Brain pericyte (primary cell): Measurements from ENCODE around the gene LBX1.
A peak's percentile ranks its signal among the peaks of the same experiment; 100 is the strongest.

Experiments
- DNase-seq: peaks from one replicate; pipeline ENCODE4 v3.0.0-alpha.2; 2012; ENCODE audit warnings: low read depth, low spot score

The LBX1 gene, protein sequence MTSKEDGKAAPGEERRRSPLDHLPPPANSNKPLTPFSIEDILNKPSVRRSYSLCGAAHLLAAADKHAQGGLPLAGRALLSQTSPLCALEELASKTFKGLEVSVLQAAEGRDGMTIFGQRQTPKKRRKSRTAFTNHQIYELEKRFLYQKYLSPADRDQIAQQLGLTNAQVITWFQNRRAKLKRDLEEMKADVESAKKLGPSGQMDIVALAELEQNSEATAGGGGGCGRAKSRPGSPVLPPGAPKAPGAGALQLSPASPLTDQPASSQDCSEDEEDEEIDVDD

DNA sequence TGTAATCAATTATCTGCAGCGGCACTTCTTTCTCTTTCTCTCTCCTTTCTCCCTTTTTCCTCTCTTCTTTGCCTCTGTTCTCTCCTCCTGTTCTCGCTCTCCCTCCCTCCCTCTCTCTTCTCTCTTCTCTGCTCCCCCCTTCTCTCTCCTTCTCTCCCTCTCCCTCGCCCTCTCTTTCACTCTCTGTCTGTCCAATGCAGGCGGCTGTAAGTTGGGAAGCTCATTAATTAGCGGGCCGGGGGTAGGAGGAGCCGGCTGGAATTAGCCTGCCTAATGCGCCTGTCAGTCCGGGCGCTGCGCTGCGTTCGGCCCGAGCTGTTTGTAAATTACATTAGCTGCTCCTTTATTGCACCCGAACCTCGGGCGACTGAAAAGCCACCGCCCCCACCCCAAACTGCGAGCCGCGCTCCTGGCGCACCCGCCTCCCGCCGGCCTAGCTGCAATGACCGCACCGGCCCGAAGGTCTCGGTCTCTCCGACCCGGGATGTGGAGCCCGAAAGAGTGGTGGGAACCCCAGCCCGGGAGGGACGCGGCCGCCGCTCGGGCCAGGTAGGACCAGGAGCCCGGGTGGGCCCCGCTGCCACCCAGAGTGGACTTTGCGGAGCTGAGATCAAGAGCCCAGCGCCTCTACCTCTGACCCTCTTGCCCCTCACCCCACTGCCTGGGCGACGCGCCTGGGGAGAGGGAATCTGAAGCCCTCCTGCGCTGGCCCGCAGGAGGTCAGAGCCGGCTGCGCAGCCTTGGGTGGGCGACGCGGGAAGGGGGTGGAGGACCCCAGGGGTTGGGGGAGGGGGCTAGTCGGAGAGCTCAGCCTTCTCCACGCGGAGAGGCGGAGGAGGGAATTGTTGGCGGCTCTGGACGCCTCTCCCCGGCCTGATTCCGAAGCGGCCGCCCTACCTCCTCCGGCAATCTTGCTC lies at the start of gene LBX1:
LBX1 (minus strand) TSS at position 198 of the 917 bp plus-strand sequence. CDS start 648 bp downstream, outside the sequence.
- no peak for DNase-seq

DNA sequence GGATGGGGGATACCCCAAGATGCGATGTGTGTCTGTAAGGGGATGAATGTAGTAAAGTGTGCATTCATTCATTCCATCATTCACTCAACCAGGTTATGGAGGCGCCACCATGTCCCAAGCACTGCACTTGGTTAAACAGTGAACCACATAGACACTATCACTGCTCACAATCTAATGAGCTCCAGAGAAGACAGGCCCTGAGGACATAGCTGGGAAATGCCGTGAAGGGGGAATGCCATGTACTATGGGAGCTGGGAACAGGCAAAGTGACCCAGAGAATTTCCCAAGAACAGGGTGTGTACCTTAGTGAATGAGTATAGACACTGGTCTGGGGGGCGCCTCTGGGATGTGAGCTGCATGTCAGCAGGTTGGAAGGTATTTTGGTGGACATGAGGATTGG lies 44.5 kb upstream of the LBX1 start:
- no peak for DNase-seq

DNA sequence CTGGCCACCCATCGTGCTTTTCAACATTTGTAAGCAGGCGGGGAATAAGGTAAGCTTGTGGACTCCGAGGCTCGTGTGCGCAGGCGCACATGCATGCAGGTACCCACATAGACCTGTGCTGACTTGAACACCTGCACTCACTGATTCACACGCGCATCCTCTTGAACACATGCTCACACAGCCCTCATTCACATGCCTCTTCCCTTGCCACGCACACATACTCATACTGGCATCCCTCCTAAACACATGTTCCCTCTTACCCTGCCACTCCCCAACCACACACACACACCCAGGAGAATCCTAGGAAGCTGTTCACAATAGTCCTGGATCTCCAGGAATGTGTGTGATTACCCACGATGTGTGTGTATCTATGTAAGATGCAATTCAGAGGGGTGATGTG lies 44.1 kb upstream of the LBX1 start:
- no peak for DNase-seq

DNA sequence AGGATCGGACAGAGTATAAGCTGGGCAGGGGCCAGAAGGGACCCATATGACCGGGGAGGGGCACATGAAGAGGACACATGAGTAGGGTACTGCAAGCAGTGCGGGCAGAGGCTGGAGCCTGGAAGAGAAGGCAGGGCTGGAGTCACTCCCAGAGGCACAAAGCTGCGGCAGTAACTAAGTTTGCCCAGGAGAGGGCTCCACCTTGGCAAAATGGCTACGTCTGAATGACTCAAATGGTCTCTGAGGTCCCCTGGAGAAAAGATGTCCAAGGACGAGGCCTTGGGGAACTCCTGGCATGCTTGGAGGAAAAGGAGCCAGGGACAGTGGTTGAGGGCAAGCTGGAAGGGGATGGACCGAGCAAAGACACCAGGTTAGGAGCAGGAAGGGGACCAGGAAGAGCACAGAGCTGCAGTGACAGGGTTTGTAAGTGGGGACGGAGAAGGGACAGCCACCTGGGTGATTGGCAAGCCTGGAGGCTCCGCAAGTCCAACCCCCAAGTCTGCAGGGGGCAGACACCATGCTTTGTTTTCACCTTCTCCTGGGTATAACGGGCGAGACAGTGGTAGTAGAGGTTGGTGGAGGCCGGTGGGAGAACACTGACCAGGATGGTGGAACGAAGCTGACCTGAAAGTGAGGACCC lies 43.1 kb upstream of the LBX1 start:
- DNase-seq: peak; percentile 15

DNA sequence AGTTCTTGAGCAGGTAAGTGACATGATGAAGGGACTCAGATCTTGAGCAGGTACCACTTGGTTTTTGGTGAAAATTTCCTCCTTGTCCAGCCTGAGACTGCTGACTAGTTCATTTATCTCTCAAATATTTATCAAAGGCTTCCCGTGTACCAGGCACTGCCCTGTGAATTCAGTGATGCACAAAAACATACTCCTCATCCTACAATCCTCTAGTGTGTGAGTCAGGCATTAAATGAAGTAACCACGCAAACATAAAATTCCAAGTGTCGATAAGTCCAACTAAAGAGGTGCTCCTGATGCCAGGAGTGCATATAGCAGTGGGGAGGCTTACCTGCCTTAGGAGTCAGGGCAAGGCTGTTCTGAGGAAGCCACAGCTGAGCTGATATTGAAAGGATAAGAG lies 41.5 kb upstream of the LBX1 start:
- DNase-seq: no peak

DNA sequence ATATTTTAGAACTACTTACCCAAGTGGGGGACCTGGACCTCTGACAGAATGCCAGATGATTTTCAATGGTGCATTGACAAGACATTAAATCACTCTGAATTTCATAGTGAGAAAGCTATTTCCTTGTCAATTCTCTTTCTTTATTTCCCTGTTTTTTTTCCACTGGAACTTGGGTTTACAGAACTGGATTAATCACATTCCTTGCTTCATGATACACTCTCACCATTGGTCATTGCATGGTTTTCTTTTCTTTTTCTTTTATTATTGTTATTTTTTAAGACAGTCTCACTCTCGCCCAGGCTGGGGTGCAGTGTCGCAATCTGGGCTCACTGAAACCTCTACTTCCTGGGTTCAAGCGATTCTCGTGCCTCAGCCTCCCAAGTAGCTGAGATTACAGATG lies 38.5 kb upstream of the LBX1 start:
- no peak for DNase-seq

DNA sequence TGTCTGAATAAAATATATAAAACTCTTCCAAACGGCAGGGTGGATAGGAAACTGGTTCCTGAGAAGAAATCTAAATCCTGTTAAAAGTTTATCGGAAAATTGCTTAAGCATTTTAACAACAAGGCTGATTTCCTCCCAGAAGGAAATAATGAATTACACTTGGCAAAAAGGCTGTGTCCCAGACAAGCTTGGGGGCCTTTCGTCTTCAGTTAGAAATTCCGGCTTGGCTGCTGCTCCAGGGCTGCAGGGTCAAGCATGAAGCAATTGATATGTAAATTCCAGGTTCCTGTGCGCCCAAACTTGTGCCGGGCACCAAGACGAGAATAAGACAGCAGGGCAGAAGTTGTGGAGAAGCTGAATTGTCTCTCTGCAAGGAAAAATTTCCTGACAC lies 38.0 kb upstream of the LBX1 start:
- DNase-seq: no peak

DNA sequence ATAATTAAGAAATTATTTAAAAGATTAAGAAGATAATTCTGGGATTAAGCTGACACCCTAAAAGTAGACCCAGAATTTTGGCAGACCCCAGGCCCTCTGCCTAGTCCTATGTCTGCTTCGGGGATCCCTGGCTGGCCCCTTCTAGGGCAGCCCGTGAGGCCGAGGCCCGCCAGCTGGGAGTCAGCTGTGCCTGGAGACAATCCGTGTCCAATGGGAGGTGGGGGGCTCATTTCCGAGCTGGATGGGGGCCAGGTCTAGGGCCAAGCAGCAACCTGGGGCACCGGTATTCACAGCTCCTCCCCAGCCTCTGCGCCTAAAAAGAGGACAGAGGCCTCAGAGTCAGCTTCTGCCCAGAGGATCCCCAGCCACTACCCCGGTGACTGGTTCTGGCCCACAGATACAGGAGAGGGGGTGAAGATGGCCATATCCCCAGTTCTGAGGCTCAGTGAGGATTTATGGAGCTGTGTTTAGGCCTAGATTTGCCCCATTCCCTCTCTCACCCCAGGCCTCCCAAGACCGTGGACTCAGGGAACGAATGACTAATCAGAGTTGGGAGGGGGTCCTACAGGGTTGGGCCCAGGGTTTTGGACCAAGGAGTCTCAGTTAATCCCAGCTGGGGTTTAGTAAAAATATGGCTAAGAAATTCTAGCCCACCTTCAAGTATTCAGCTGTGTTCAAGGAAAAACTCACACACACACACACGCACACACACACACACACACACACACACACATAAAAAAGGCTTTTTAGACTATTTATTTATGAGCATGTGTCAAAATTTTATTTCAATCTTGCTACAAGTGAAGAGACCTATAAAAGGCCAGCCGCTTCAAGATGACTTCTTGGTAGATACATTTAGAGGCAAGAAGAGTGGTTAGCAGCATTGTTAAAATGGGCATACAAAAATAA lies 37.4 kb upstream of the LBX1 start:
- no peak for DNase-seq

DNA sequence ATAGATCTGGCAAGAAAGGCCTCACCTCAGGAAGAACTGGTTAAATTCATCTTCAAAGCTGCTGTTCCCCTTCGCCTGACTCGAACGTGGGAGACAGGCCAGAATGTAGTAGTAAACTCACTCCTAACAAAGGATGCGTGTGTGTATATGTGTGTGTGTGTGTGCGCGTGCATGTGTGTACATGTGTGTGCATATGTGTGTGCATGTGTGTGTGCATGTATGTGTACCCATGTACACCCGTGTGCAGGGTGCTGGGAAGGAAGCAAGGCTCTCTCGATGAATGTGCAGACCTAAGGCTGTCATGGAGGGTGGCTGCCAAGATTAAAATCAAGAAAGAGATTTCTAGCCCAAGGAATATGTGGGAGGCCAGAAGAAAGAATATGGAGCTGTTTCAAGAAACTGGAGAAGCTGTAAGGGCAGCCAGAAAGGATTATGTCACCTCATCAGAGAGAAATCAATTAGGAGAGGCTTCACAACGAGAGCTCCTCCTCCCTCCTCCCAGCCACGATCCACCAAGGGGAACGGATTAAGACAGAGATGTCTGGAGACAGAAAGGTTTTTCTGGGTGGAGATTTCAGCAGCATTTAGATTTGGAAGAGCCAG lies 34.0 kb upstream of the LBX1 start:
- DNase-seq: no peak

DNA sequence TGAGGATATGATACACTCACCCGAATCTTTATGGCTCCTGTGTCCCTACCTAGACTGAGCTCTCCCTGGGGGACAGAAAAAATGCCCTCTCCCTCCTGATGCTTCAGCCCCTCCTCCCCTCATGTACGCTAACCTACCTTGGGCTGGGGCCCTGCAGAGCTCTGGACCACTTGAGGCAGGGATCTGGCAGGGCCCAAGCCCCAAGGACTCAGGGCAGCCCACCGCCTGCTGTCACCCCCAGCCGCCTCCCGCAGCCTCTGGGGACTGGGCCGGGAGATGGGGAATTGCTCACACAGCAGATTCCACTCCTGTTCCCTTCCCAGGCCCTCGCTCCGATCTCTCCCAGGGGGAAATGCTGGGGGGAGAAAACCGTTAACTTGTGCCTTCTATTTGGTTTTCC lies 32.9 kb upstream of the LBX1 start:
- DNase-seq: no peak

DNA sequence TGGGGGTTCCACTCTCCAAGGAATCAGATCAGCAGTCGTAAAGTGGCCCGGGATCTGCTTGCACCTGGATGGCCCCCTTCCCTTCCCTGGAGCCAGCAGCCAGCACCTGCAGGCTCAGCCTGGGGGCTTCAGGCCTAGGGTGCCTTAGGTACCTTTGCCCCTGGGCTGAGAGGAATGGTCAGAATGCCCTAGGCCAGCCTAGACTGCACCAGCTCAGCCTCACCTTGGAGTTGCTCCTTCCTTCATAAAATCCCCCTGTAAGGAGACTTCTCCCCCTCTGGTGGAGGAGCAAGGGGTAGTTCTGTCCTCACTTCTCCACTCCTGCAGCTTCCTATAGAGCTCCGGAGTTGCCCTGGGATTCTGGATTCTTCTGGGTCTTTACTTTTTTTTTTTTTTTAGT lies 32.4 kb upstream of the LBX1 start:
- no peak for DNase-seq

DNA sequence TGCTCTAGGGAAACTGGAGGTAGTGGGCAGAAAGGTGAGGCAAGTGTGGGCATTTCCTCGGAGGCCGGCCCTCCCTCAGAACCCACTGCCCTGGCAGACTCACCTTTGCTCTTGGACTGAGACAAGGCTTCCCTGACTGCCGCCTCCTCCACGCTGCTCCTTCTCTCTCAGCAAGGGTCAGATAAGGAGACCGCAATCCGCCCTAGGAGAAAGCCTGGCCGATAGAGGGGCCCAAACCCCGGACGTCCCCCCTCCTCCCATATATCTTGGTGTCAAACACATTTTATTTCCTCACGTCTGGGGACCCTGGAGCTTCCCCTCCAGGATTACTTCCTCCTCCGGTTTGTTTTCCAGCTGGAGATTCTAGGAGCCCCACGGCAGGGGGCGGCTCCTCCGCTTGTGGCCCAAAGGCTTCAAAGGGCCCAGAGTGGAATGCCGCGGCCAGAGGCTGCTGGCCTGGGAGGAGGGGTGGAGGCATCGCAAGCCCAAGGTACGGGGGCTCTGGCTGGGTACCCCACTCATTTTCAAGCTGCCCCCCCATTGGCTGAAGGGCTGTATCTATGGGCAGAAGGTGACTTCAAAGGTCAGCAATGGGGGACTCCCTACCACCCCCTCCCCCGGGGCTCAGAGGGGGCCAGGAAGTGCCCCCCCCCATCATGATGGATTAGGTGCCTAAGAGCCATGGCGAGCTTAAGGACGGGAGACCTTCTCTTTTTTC lies 31.7 kb upstream of the LBX1 start:
- no peak for DNase-seq

DNA sequence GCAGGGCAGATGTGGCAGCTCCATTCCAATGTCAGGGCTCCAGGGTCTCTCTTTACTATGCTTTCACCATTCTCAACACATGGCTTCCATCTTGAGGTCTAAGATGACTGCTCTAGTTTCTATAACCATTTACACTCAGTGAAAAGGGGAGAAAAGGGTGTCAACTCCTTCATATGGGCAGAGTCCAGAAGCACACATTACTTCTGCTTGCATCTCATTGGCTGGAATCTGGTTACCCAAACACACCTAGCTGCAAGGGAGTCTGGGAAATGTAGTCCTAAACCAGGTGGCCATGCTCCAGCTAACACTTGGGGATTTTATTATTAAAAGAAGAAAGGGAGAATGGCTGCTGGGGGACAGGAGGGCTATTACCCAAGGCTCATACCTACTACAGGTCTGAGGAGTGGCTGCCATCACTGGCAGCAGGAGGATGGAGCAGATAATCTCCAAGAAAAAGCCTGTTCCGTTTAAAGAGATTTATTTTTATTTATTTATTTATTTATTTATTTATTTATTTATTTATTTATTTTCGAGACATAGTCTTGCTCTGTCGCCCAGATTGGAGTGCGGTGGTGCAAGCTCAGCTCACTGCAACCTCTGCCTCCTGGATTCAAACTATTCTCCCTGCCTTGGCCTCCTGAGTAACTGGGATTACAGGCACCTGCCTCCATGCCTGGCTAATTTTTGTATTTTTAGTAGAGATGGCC lies 29.1 kb upstream of the LBX1 start:
- DNase-seq: no peak

DNA sequence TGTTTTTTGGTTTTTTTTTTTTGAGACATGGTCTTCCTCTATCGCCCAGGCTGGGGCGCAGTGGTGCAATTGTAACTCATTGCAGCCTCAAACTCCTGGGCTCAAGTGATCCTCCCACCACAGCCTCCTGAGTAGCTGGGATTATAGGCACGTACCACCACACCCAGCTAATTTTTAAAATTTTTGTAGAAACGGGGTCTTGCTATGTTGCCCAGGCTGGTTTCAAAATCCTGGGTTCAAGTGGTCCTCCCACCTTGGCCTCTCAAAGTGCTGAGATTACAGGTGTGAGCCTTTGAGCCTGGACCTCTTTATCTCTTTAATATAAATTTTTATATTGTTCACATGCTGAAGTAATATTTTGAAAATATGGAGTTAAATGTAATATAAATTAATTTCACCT lies 28.2 kb upstream of the LBX1 start:
- no peak for DNase-seq

DNA sequence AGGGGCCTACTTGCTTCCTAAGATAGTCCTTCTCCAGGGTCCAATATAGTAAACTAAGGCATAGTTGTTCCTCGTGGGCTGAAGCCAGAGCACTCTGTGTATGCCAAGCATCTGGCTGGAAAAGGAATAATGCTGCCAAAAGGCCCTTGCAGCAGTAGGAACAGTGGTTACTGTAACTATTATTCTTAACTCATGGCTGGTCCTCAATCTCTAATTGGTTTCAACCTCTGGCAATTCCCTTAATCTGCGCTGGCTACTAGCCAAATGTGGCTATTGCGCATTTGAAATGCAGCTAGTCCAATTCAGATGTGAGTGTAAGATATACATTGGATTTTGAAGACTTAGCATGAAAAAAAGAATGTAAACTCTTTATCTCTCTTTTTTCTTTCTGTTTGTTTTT lies 27.8 kb upstream of the LBX1 start:
- no peak for DNase-seq

DNA sequence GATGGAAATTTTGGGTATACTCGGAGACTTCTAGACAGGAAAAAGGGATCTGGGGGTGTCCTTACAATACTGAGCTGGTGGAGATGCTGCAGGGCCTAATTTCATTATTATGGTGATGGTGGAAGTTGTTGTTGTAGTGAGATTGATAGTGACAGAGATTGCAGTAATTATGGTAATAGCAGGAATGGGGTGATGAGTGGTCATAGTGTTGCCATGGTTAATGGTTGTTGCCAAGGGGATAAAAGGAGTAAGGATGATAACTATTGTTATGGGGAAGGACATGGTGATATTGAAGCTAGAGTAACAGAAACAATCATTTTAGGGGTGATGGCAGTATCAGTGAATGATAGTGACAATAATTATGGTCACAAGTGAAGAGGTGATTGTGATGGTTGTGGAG lies 27.1 kb upstream of the LBX1 start:
- DNase-seq: no peak

DNA sequence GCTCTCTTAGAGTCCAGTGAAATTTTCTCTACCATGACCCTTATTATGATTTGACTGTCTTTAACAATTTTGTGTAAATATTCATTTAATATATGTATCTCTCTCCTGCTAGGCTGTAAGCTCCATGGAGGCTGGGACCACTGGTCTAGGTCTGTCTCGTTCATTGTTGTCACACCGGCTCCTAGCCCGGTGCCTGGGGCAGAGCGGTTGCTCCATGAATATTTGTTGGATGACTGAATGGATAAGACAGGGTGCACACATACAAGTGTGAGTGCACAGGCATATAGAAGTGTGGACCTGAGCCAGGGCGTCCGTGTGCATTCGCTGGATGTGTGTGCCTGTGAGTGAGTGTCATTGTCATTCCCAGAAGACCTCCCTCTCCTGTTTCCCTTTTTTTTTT lies 20.9 kb upstream of the LBX1 start:
- no peak for DNase-seq

DNA sequence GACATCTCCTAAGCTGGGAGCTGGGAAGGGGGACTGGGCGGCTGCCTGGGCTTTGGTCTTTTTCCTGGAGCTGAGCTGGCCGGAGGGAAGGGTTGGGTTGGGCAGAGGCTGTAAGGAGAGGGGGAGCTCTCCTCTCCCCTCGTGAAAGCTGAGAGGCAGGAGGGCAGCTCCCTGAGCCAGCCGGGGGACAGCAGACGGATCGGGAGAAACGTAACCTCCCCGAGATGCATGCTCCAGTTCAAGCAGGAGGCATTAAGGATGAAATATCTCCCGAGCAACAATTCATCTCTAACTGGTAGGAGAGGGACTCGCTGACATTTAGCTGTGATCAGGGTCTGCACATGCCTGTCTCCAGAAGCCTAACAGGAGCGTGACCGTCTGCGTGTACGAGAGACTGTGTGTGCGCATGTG lies 19.9 kb upstream of the LBX1 start:
- no peak for DNase-seq

DNA sequence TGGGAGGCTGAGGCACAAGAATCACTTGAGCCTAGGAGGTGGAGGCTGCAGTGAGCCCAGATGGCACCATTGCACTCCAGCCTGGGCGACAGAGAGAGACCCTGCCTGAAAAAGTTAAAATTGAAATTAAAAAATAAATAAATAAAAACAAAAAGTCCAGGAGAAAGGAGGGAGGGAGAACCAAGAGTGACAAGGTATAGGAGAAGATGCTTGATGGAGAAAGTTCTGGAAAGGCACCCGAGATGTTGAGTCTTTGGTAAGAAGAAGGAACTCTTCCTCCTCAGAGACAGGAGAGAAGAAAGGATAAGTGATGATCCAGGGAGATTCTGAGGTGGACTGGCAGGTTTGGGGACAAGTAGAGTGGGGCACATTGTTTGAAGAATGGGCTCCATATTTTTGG lies 17.4 kb upstream of the LBX1 start:
- no peak for DNase-seq
